ENCODE results near the gene FAM78B. TPM values are rescaled to one million over a fixed set of nuclear protein-coding genes. Genes with fewer than 3 reads are reported as not detected.

FAM78B gene
- total RNA-seq, 1 donor, result 0.27 TPM

- DNase-seq (ENCODE audit: low read depth in 2 of 3, low spot score in 2 of 3), result no peak
Measured at GRCh38 chr1:166080277-166080966, 86.4 kb downstream of the FAM78B start.

GRCh38 chr1:166079276-166079675 is 87.5 kb downstream of the FAM78B start:
- no peak for DNase-seq (ENCODE audit: low read depth in 2 of 3, low spot score in 2 of 3)

GRCh38 chr1:166073489-166073888 is 93.3 kb downstream of the FAM78B start:
- DNase-seq (ENCODE audit: low read depth in 2 of 3, low spot score in 2 of 3), result no peak

GRCh38 chr1:166069390-166069789 is 97.4 kb downstream of the FAM78B start:
- DNase-seq (ENCODE audit: low read depth in 2 of 3, low spot score in 2 of 3), result peak in 1 of 3 donors; percentile 33

GRCh38 chr1:166066107-166066506 is 100.7 kb downstream of the FAM78B start:
- DNase-seq (ENCODE audit: low read depth in 2 of 3, low spot score in 2 of 3), result no peak

GRCh38 chr1:166064951-166065350 is 101.8 kb downstream of the FAM78B start:
- no peak for DNase-seq (ENCODE audit: low read depth in 2 of 3, low spot score in 2 of 3)

- no peak for DNase-seq (ENCODE audit: low read depth in 2 of 3, low spot score in 2 of 3)
Measured at GRCh38 chr1:166064313-166064926, 102.4 kb downstream of the FAM78B start.

- no peak for DNase-seq (ENCODE audit: low read depth in 2 of 3, low spot score in 2 of 3)
Measured at GRCh38 chr1:166063701-166064100, 103.1 kb downstream of the FAM78B start.

- DNase-seq (ENCODE audit: low read depth in 2 of 3, low spot score in 2 of 3), result no peak
Measured at GRCh38 chr1:166062421-166063070, 104.3 kb downstream of the FAM78B start.

GRCh38 chr1:166057650-166058049 is 109.2 kb downstream of the FAM78B start:
- no peak for DNase-seq (ENCODE audit: low read depth in 2 of 3, low spot score in 2 of 3)

GRCh38 chr1:166053395-166053794 is 113.4 kb downstream of the FAM78B start:
- DNase-seq (ENCODE audit: low read depth in 2 of 3, low spot score in 2 of 3), result no peak

GRCh38 chr1:166040202-166040997 is 126.4 kb downstream of the FAM78B start:
- no peak for DNase-seq (ENCODE audit: low read depth in 2 of 3, low spot score in 2 of 3)

- no peak for DNase-seq (ENCODE audit: low read depth in 2 of 3, low spot score in 2 of 3)
Measured at GRCh38 chr1:166039436-166040201, 127.2 kb downstream of the FAM78B start.

GRCh38 chr1:166036092-166036491 is 130.7 kb downstream of the FAM78B start:
- DNase-seq (ENCODE audit: low read depth in 2 of 3, low spot score in 2 of 3), result no peak

- DNase-seq (ENCODE audit: low read depth in 2 of 3, low spot score in 2 of 3), result no peak
Measured at GRCh38 chr1:166032572-166033371, 134.0 kb downstream of the FAM78B start.

GRCh38 chr1:166031932-166032571 is 134.7 kb downstream of the FAM78B start:
- DNase-seq (ENCODE audit: low read depth in 2 of 3, low spot score in 2 of 3), result no peak

- DNase-seq (ENCODE audit: low read depth in 2 of 3, low spot score in 2 of 3), result no peak
Measured at GRCh38 chr1:166029196-166029945, 137.4 kb downstream of the FAM78B start.

GRCh38 chr1:166026555-166026954 is 140.2 kb downstream of the FAM78B start:
- no peak for DNase-seq (ENCODE audit: low read depth in 2 of 3, low spot score in 2 of 3)

All from hematopoietic multipotent progenitor cell (in vitro differentiated cells).